GM12865 (cell line): ENCODE measurements around the gene RIPPLY3.

Source experiments
- DNase-seq: peaks from one replicate; pipeline ENCODE4 v3.0.0; 2010; ENCODE audit warnings: low read depth
- H3K4me3 ChIP-seq: 2 replicates; pipeline ENCODE4 v1.5.1; 2011; ENCODE audit warnings: mild to moderate bottlenecking, low read depth, low read length, control low read depth
- CTCF ChIP-seq: IDR thresholded peaks from 2 replicates; pipeline ENCODE4 v1.5.1; 2011; ENCODE audit warnings: low read length, control low read depth, low read depth, inconsistent platforms; ENCODE audit not compliant: insufficient read depth; ENCODE audit errors: missing control alignments

Gene RIPPLY3

DNA sequence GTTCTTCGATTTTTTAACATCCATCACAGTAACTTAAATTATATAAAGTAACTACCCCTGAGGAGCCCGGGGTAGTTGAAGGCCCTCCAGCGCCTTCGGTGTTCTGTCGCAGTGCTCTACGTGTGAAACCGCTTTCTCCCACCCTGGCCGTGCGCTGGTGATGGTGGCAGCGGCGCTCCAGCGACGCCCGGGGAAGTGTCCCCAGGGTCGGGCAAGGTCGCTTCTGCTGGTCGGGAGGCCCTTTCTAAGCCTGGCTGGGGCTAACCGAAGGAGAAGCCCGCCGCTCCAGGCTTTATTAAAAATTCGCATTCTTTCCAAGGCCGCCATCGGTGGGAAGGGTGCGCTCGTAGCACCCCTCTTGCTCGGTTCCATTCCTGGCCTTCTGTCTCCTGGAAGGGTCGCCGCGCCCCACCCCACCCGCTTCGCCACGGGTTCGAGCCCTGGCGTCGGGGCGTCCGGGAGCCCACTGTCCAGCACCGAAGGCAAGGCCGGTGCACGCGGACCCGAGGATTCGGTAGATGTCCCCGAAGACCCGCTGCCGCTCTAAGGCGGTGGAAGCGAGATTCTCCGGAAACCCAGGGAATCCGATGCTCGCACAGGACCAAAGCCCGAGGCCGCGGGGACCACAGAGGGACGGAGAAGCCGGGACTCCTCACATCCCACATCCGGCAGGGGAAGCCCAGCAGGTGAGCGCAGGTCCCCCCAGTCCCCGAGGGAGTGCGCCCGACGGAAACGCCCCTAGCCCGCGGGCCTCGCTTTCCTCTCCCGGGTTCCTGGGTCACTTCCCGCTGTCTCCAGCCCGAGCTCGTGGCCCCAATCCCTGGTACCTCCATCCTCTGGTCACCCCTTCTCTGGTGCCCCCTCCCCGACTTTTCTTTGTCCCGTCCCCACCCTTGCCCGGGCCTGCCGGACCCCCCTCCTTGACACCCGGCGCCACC lies 685 bp upstream of the RIPPLY3 start:
- TF ChIP-seq CTCF, result no peak
- no peak for DNase-seq
- no peak overlapping the region for H3K4me3 ChIP-seq

- H3K4me3 ChIP-seq, result no peak overlapping the region
- no peak for DNase-seq
- no peak for TF ChIP-seq CTCF
Observed at GRCh38 chr21:37008724-37009123, 2.2 kb downstream of the RIPPLY3 start.

DNA sequence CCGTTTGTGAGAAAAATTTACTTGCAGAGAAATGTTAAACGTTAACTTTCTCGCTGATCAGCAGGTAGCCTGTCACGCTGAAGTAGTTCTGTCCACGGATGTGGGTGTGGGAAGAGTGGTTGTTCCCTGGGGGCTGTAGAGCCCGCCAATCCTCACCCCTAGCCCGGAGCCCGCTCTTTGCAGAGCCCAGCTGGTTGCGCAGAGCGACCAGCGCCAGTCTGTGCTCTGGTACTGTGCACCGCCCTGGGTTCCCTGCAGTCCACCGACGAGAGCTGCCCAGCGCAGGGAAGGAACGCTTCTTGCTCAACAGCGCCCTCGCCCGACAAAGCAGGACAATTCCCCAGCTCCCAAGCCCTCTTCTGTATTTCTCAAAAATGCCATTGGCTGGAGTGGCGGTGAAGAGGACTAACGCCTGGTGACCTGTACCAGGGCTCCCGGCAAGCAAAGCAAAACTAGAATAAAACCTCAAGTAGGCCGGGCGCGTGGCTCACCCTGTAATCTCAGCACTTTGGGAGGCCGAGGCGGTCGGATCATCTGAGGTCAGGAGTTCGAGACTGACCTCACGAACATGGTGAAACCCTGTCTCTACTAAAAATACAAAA lies 3.3 kb downstream of the RIPPLY3 start:
- peak; percentile 86 for TF ChIP-seq CTCF
- peak; percentile 80 for DNase-seq
- peak overlapping the region; percentile 20 for H3K4me3 ChIP-seq

DNA sequence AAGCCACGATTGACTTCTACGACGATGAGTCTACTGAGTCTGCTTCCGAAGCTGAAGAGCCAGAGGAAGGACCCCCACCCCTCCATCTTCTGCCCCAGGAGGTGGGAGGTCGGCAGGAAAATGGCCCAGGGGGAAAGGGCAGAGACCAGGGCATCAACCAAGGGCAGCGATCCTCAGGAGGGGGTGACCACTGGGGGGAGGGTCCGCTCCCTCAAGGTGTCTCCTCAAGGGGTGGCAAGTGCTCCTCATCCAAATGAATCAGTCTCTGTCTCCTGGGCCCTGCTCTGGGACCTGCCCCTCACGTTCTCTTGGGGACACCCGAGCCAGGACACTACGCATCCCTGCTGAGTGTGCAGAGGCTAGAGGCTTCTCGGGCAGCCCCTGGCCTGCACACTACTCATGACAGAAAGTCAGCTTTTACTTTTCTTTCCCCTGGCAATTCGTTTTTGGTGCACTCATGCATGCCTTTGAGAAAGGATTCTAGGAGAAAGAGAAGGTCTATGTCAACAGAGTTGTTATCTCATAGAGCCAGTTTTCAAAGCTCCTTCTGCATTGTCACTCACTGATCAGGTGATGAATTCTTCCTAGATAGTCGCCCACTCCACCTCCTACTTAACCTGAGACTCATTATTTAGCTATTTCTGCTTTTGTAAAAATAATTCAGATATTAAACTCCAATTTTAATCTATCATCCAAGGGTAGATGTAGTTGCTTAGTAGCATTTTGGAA lies 11.6 kb downstream of the RIPPLY3 start:
- TF ChIP-seq CTCF, result no peak
- DNase-seq, result no peak
- H3K4me3 ChIP-seq, result no peak overlapping the region

GRCh38 chr21:37026499-37026898 lies 20.0 kb downstream of the RIPPLY3 start:
- no peak for DNase-seq
- TF ChIP-seq CTCF, result no peak
- H3K4me3 ChIP-seq, result no peak overlapping the region

- no peak for DNase-seq
- no peak overlapping the region for H3K4me3 ChIP-seq
- no peak for TF ChIP-seq CTCF
Observed at GRCh38 chr21:37028570-37028969, 22.1 kb downstream of the RIPPLY3 start.
